ENCODE measurements around the gene HEPACAM.
A peak's percentile ranks its signal among the peaks of the same experiment; 100 is the strongest.

HEPACAM gene

GRCh38 chr11:124915541-124916369, 20.1 kb downstream of the HEPACAM start:
- TF ChIP-seq CTCF (conservative IDR thresholded peaks at IDR 0.05; ENCODE audit: low read depth, low read length): no peak
- no peak overlapping the region for H3K4me3 ChIP-seq (ENCODE audit: low read depth, low read length)
- peak; percentile 54 for DNase-seq (ENCODE audit: low read depth)

- H3K4me3 ChIP-seq (ENCODE audit: low read depth, low read length): no peak overlapping the region
- DNase-seq (ENCODE audit: low read depth): no peak
- no peak for TF ChIP-seq CTCF (conservative IDR thresholded peaks at IDR 0.05; ENCODE audit: low read depth, low read length)
Measured at GRCh38 chr11:124902616-124903015, 33.2 kb downstream of the HEPACAM start.

GRCh38 chr11:124900464-124900863, 35.4 kb downstream of the HEPACAM start:
- TF ChIP-seq CTCF (conservative IDR thresholded peaks at IDR 0.05; ENCODE audit: low read depth, low read length): no peak
- H3K4me3 ChIP-seq (ENCODE audit: low read depth, low read length): no peak overlapping the region
- DNase-seq (ENCODE audit: low read depth): peak; percentile 83

GRCh38 chr11:124899383-124900145, 36.3 kb downstream of the HEPACAM start:
- TF ChIP-seq CTCF (conservative IDR thresholded peaks at IDR 0.05; ENCODE audit: low read depth, low read length): no peak
- no peak overlapping the region for H3K4me3 ChIP-seq (ENCODE audit: low read depth, low read length)
- no peak for DNase-seq (ENCODE audit: low read depth)

- H3K4me3 ChIP-seq (ENCODE audit: low read depth, low read length): no peak overlapping the region
- DNase-seq (ENCODE audit: low read depth): no peak
- no peak for TF ChIP-seq CTCF (conservative IDR thresholded peaks at IDR 0.05; ENCODE audit: low read depth, low read length)
Measured at GRCh38 chr11:124898711-124899110, 37.1 kb downstream of the HEPACAM start.

- peak; percentile 33 for TF ChIP-seq CTCF (conservative IDR thresholded peaks at IDR 0.05; ENCODE audit: low read depth, low read length)
- DNase-seq (ENCODE audit: low read depth): peak; percentile 89
- H3K4me3 ChIP-seq (ENCODE audit: low read depth, low read length): no peak overlapping the region
Measured at GRCh38 chr11:124898263-124898680, 37.6 kb downstream of the HEPACAM start.

Measured in choroid plexus epithelial cell (primary cell).